GM23338 (cell line): ENCODE data around the gene GBP2. TPM values are rescaled to one million over a fixed set of nuclear protein-coding genes. Genes with fewer than 3 reads are reported as not detected.

Source experiments
- ATAC-seq: fragments of 200-7000 bp; cut with Tn5 transposase; 3 replicates; pipeline ENCODE4 v1.9.1; 2020
- DNase-seq: peaks from one replicate; pipeline ENCODE4 v3.0.0-alpha.2; 2015; ENCODE audit warnings: low spot score
- H2AFZ ChIP-seq: fragments of 200-600 bp; sonication (generic); 2 replicates; pipeline ENCODE4 v1.8.0; 2016; ENCODE audit warnings: antibody characterized with exemption, mild to moderate bottlenecking, moderate library complexity
- H3F3A ChIP-seq: fragments of 200-600 bp; sonication (generic); replicated peaks from 2 replicates; pipeline ENCODE4 v1.8.0; 2017; ENCODE audit warnings: antibody characterized with exemption, mixed run types, low read depth
- H3K27ac ChIP-seq: fragments of 200-600 bp; sonication (generic); 2 replicates; pipeline ENCODE4 v1.6.1; 2016; ENCODE audit warnings: low read depth
- H3K27me3 ChIP-seq: fragments of 200-600 bp; sonication (generic); 2 replicates; pipeline ENCODE4 v1.8.0; 2016; ENCODE audit warnings: mild to moderate bottlenecking, mixed run types, moderate library complexity; ENCODE audit not compliant: insufficient read depth
- H3K36me3 ChIP-seq: fragments of 200-600 bp; sonication (generic); 2 replicates; pipeline ENCODE4 v1.8.0; 2016; ENCODE audit warnings: mild to moderate bottlenecking; ENCODE audit not compliant: insufficient read depth
- H3K4me1 ChIP-seq: fragments of 200-600 bp; sonication (generic); 2 replicates; pipeline ENCODE4 v1.8.0; 2016; ENCODE audit warnings: mild to moderate bottlenecking, moderate library complexity; ENCODE audit not compliant: insufficient read depth
- H3K4me2 ChIP-seq: fragments of 200-600 bp; sonication (generic); 2 replicates; pipeline ENCODE4 v1.7.1; 2017; ENCODE audit warnings: mixed run types
- H3K4me3 ChIP-seq: fragments of 200-600 bp; sonication (generic); 2 replicates; pipeline ENCODE4 v1.6.1; 2016; ENCODE audit warnings: mixed run types
- H3K79me2 ChIP-seq: fragments of 200-600 bp; sonication (generic); replicated peaks from 2 replicates; pipeline ENCODE4 v1.8.0; 2017; ENCODE audit warnings: mild to moderate bottlenecking; ENCODE audit not compliant: insufficient read depth
- H3K9me2 ChIP-seq: fragments of 200-600 bp; sonication (generic); 2 replicates; pipeline ENCODE4 v1.8.0; 2017; ENCODE audit not compliant: insufficient read depth
- H4K20me1 ChIP-seq: fragments of 200-600 bp; sonication (generic); replicated peaks from 2 replicates; pipeline ENCODE4 v1.8.0; 2017; ENCODE audit warnings: mild to moderate bottlenecking; ENCODE audit not compliant: insufficient read depth
- H3K27ac Mint-ChIP-seq: 2 replicates; pipeline ENCODE4 v1.8.0; 2020; ENCODE audit warnings: inconsistent platforms, mild to moderate bottlenecking, moderate library complexity, mixed read lengths
- H3K27me3 Mint-ChIP-seq: 3 replicates; pipeline ENCODE4 v1.8.0; 2022; ENCODE audit warnings: low read depth, mild to moderate bottlenecking, moderate library complexity, mixed read lengths, inconsistent platforms; ENCODE audit not compliant: insufficient read depth, poor library complexity
- H3K36me3 Mint-ChIP-seq: 3 replicates; pipeline ENCODE4 v1.8.0; 2021; ENCODE audit warnings: low read depth, mild to moderate bottlenecking, inconsistent platforms, moderate library complexity, mixed read lengths
- H3K4me1 Mint-ChIP-seq: 3 replicates; pipeline ENCODE4 v1.8.0; 2020; ENCODE audit warnings: mild to moderate bottlenecking, inconsistent platforms, mixed read lengths
- H3K4me3 Mint-ChIP-seq: 3 replicates; pipeline ENCODE4 v1.8.0; 2021; ENCODE audit warnings: moderate library complexity, mild to moderate bottlenecking, inconsistent platforms, mixed read lengths
- H3K9me3 Mint-ChIP-seq: 3 replicates; pipeline ENCODE4 v1.8.0; 2020; ENCODE audit warnings: moderate library complexity, mild to moderate bottlenecking, inconsistent platforms, mixed read lengths
- CREB1 ChIP-seq: fragments of 250-450 bp; sonication (Bioruptor Pico); IDR thresholded peaks from 2 replicates; pipeline ENCODE4 v1.5.0; 2020; ENCODE audit warnings: low read depth, mild to moderate bottlenecking, moderate library complexity
- EZH2 ChIP-seq: fragments of 200-600 bp; sonication (generic); IDR thresholded peaks from one replicate; pipeline ENCODE4 v1.8.0; 2017; ENCODE audit warnings: antibody characterized with exemption, mild to moderate bottlenecking, low read depth; ENCODE audit not compliant: unreplicated experiment
- EZH2phosphoT487 ChIP-seq: fragments of 200-600 bp; sonication (generic); IDR thresholded peaks from one replicate; pipeline ENCODE4 v1.8.1; 2018; ENCODE audit warnings: antibody characterized with exemption; ENCODE audit not compliant: unreplicated experiment
- JUNB ChIP-seq: IDR thresholded peaks from one replicate; pipeline ENCODE4 v1.6.1; 2016; ENCODE audit warnings: antibody characterized with exemption; ENCODE audit not compliant: unreplicated experiment
- NANOG ChIP-seq: IDR thresholded peaks from 2 replicates; pipeline ENCODE4 v1.6.1; 2016; ENCODE audit warnings: antibody characterized with exemption, borderline replicate concordance
- POLR2AphosphoS5 ChIP-seq: IDR thresholded peaks from 2 replicates; pipeline ENCODE4 v1.6.1; 2016; ENCODE audit warnings: antibody characterized with exemption, low read depth
- REST ChIP-seq: IDR thresholded peaks from one replicate; pipeline ENCODE4 v1.6.1; 2018; ENCODE audit warnings: antibody characterized with exemption; ENCODE audit not compliant: unreplicated experiment
- STAT1 ChIP-seq: IDR thresholded peaks from one replicate; pipeline ENCODE4 v1.6.1; 2016; ENCODE audit warnings: antibody characterized with exemption; ENCODE audit not compliant: unreplicated experiment
- ZNF114 ChIP-seq: fragments of 250-450 bp; sonication (Bioruptor Pico); IDR thresholded peaks from 2 replicates; pipeline ENCODE4 v1.5.0; 2020; ENCODE audit warnings: mild to moderate bottlenecking, moderate library complexity
- ZNF331 ChIP-seq: fragments of 250-450 bp; sonication (Bioruptor Pico); IDR thresholded peaks from 2 replicates; pipeline ENCODE4 v1.5.0; 2020; ENCODE audit warnings: low read depth, mild to moderate bottlenecking, moderate library complexity
- polyA plus RNA-seq: library from polyadenylated mRNA; unstranded; fragments of >200 nt; fragmentation: Nextera tagmentation; extraction: Ambion mirVana; gene quantifications from 2 replicates; pipeline ENCODE4 v1.2.1, GENCODE V29; 2016
- total RNA-seq: library from RNA; depleted of rRNA; stranded (reverse); fragments of >200 nt; shearing (Covaris generic); gene quantifications from 2 replicates; pipeline ENCODE4 v1.2.3, GENCODE V29; 2014
- TF ChIP-seq, protein P1 (sequence below): fragments of 250-450 bp; sonication (Bioruptor Pico); IDR thresholded peaks from 2 replicates; pipeline ENCODE4 v1.5.0; 2020; ENCODE audit warnings: mild to moderate bottlenecking, moderate library complexity
- TF ChIP-seq, protein P2 (sequence below), 2 experiments: fragments of 200-600 bp in 1 of 2; sonication (generic) in 1 of 2; conservative IDR thresholded peaks; 2 replicates each; pipeline versions ENCODE4 v1.5.1 to v1.6.1; 2016 to 2017; ENCODE audit warnings: antibody characterized with exemption in 2 of 2, low read depth in 2 of 2, mild to moderate bottlenecking in 2 of 2, moderate library complexity in 1 of 2
- TF ChIP-seq, protein P3 (sequence below): IDR thresholded peaks from 2 replicates; pipeline ENCODE4 v1.6.1; 2016; ENCODE audit warnings: antibody characterized with exemption

GBP2 gene
- total and polyA plus RNA-seq, 2 experiments from 2014 or later, result not detected

DNA sequence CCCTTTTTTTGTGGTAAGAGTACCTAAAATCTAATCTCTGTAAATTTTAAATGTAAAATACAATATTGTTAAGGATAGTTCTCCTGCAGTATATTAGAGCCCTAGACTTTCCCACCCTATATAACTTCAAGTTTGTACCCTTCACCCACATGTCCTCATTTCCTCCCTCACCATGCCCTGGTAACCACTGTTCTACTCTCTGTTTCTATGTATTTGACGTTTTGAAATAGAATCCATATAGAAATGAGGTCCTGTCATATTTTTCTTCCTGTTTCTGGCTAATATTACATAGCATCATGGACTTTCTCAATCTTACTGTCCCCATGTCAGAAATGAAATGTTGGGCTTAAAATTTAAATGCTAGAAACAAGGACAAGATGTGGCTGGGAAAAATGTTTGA is 25.1 kb upstream of the GBP2 start:
- TF ChIP-seq ZNF114, result no peak
- no peak for TF ChIP-seq EZH2phosphoT487
- no peak for TF ChIP-seq STAT1
- no peak for TF ChIP-seq ZNF331 (CRISPR knock-in tag)
- TF ChIP-seq NANOG, result no peak
- no peak for TF ChIP-seq EZH2
- no peak for TF ChIP-seq CREB1 (CRISPR knock-in tag)
- TF ChIP-seq, protein P1, sequence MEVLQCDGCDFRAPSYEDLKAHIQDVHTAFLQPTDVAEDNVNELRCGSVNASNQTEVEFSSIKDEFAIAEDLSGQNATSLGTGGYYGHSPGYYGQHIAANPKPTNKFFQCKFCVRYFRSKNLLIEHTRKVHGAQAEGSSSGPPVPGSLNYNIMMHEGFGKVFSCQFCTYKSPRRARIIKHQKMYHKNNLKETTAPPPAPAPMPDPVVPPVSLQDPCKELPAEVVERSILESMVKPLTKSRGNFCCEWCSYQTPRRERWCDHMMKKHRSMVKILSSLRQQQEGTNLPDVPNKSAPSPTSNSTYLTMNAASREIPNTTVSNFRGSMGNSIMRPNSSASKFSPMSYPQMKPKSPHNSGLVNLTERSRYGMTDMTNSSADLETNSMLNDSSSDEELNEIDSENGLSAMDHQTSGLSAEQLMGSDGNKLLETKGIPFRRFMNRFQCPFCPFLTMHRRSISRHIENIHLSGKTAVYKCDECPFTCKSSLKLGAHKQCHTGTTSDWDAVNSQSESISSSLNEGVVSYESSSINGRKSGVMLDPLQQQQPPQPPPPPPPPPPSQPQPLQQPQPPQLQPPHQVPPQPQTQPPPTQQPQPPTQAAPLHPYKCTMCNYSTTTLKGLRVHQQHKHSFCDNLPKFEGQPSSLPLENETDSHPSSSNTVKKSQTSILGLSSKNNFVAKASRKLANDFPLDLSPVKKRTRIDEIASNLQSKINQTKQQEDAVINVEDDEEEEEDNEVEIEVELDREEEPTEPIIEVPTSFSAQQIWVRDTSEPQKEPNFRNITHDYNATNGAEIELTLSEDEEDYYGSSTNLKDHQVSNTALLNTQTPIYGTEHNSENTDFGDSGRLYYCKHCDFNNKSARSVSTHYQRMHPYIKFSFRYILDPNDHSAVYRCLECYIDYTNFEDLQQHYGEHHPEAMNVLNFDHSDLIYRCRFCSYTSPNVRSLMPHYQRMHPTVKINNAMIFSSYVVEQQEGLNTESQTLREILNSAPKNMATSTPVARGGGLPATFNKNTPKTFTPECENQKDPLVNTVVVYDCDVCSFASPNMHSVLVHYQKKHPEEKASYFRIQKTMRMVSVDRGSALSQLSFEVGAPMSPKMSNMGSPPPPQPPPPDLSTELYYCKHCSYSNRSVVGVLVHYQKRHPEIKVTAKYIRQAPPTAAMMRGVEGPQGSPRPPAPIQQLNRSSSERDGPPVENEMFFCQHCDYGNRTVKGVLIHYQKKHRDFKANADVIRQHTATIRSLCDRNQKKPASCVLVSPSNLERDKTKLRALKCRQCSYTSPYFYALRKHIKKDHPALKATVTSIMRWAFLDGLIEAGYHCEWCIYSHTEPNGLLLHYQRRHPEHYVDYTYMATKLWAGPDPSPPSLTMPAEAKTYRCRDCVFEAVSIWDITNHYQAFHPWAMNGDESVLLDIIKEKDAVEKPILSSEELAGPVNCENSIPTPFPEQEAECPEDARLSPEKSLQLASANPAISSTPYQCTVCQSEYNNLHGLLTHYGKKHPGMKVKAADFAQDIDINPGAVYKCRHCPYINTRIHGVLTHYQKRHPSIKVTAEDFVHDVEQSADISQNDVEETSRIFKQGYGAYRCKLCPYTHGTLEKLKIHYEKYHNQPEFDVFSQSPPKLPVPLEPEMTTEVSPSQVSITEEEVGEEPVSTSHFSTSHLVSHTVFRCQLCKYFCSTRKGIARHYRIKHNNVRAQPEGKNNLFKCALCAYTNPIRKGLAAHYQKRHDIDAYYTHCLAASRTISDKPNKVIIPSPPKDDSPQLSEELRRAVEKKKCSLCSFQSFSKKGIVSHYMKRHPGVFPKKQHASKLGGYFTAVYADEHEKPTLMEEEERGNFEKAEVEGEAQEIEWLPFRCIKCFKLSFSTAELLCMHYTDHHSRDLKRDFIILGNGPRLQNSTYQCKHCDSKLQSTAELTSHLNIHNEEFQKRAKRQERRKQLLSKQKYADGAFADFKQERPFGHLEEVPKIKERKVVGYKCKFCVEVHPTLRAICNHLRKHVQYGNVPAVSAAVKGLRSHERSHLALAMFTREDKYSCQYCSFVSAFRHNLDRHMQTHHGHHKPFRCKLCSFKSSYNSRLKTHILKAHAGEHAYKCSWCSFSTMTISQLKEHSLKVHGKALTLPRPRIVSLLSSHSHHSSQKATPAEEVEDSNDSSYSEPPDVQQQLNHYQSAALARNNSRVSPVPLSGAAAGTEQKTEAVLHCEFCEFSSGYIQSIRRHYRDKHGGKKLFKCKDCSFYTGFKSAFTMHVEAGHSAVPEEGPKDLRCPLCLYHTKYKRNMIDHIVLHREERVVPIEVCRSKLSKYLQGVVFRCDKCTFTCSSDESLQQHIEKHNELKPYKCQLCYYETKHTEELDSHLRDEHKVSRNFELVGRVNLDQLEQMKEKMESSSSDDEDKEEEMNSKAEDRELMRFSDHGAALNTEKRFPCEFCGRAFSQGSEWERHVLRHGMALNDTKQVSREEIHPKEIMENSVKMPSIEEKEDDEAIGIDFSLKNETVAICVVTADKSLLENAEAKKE, result no peak
- no peak for TF ChIP-seq POLR2AphosphoS5
- no peak for TF ChIP-seq JUNB
- TF ChIP-seq REST, result no peak
- TF ChIP-seq, protein P2, sequence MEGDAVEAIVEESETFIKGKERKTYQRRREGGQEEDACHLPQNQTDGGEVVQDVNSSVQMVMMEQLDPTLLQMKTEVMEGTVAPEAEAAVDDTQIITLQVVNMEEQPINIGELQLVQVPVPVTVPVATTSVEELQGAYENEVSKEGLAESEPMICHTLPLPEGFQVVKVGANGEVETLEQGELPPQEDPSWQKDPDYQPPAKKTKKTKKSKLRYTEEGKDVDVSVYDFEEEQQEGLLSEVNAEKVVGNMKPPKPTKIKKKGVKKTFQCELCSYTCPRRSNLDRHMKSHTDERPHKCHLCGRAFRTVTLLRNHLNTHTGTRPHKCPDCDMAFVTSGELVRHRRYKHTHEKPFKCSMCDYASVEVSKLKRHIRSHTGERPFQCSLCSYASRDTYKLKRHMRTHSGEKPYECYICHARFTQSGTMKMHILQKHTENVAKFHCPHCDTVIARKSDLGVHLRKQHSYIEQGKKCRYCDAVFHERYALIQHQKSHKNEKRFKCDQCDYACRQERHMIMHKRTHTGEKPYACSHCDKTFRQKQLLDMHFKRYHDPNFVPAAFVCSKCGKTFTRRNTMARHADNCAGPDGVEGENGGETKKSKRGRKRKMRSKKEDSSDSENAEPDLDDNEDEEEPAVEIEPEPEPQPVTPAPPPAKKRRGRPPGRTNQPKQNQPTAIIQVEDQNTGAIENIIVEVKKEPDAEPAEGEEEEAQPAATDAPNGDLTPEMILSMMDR (conservative IDR thresholded peaks at IDR 0.05; ENCODE audit: low read depth in 2 of 2), result no peak
- TF ChIP-seq, protein P3, sequence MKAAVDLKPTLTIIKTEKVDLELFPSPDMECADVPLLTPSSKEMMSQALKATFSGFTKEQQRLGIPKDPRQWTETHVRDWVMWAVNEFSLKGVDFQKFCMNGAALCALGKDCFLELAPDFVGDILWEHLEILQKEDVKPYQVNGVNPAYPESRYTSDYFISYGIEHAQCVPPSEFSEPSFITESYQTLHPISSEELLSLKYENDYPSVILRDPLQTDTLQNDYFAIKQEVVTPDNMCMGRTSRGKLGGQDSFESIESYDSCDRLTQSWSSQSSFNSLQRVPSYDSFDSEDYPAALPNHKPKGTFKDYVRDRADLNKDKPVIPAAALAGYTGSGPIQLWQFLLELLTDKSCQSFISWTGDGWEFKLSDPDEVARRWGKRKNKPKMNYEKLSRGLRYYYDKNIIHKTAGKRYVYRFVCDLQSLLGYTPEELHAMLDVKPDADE, result no peak
- Histone ChIP-seq H3K27ac (no peak overlapping the region), H3K27me3 (no peaks in the 10 kb centered on the region), H3K79me2 (no peaks in the 10 kb centered on the region), H4K20me1 (no peaks in the 10 kb centered on the region), H3K4me3 (no peak overlapping the region), H2AFZ (no peak overlapping the region), H3F3A (no peaks in the 10 kb centered on the region), H3K9me2 (no peaks in the 10 kb centered on the region), H3K4me2 (no peak overlapping the region), H3K36me3 (no peaks in the 10 kb centered on the region), H3K4me1 (no peaks in the 10 kb centered on the region)
- ATAC-seq (no peak), DNase-seq (no peak)
- no peaks in the 10 kb centered on the region for H3K27me3 Mint-ChIP-seq
- no peak overlapping the region for H3K4me3 Mint-ChIP-seq
- H3K4me1 Mint-ChIP-seq, result no peaks in the 10 kb centered on the region
- H3K27ac Mint-ChIP-seq, result no peak overlapping the region
- H3K9me3 Mint-ChIP-seq, result no peaks in the 10 kb centered on the region
- no peaks in the 10 kb centered on the region for H3K36me3 Mint-ChIP-seq
